NCI-H1105 treated with DMSO at 0.1 percent for 48 hours (cell line): ENCODE data around the gene RPL23.

Source experiments
- DNase-seq: peaks from one replicate; lab custom pipeline; 2025; lab: John Stamatoyannopoulos, UW

RPL23 gene

GRCh38 chr17:38853292-38854219 lies at the start of gene RPL23:
Gene RPL23 (minus strand): TSS chr17:38853721. CDS start chr17:38853710, 11 bp downstream.
- DNase-seq, result peak; percentile 95

GRCh38 chr17:38900978-38901656 lies 47.6 kb upstream of the RPL23 start:
- peak; percentile 5 for DNase-seq

- DNase-seq, result no peak
These were observed 45.9 kb upstream of the RPL23 start for GRCh38 chr17:38899421-38899820.

GRCh38 chr17:38898812-38899348 lies 45.4 kb upstream of the RPL23 start:
- DNase-seq, result no peak

GRCh38 chr17:38898291-38898679 lies 44.8 kb upstream of the RPL23 start:
- DNase-seq, result no peak

GRCh38 chr17:38897671-38898290 lies 44.3 kb upstream of the RPL23 start:
- no peak for DNase-seq

GRCh38 chr17:38897176-38897575 lies 43.7 kb upstream of the RPL23 start:
- DNase-seq, result no peak

GRCh38 chr17:38896346-38896954 lies 42.9 kb upstream of the RPL23 start:
- no peak for DNase-seq

- no peak for DNase-seq
These were observed 40.8 kb upstream of the RPL23 start for GRCh38 chr17:38894276-38894675.

- DNase-seq, result no peak
These were observed 40.1 kb upstream of the RPL23 start for GRCh38 chr17:38893607-38894006.

GRCh38 chr17:38893113-38893512 lies 39.6 kb upstream of the RPL23 start:
- no peak for DNase-seq

GRCh38 chr17:38892620-38893019 lies 39.1 kb upstream of the RPL23 start:
- no peak for DNase-seq

GRCh38 chr17:38892083-38892482 lies 38.6 kb upstream of the RPL23 start:
- no peak for DNase-seq

- DNase-seq, result no peak
These were observed 37.9 kb upstream of the RPL23 start for GRCh38 chr17:38891441-38891840.

- no peak for DNase-seq
These were observed 36.9 kb upstream of the RPL23 start for GRCh38 chr17:38890410-38890746.

- no peak for DNase-seq
These were observed 36.4 kb upstream of the RPL23 start for GRCh38 chr17:38889745-38890409.

GRCh38 chr17:38888842-38889241 lies 35.3 kb upstream of the RPL23 start:
- no peak for DNase-seq

- no peak for DNase-seq
These were observed 33.1 kb upstream of the RPL23 start for GRCh38 chr17:38886643-38887010.

- peak; percentile 17 for DNase-seq
These were observed 32.5 kb upstream of the RPL23 start for GRCh38 chr17:38885728-38886642.

- DNase-seq, result no peak
These were observed 31.7 kb upstream of the RPL23 start for GRCh38 chr17:38885044-38885727.
